NCI-H146 (cell line): ENCODE results near the gene TMEM39B.
"Not testable (repeated sequence)": the region's sequence is repeated elsewhere in the genome, so short reads cannot be mapped to it uniquely, and the experiment has no call there.

Source experiments
- DNase-seq: peaks from one replicate; lab custom pipeline; 2025; lab: John Stamatoyannopoulos, UW

The TMEM39B gene

DNA sequence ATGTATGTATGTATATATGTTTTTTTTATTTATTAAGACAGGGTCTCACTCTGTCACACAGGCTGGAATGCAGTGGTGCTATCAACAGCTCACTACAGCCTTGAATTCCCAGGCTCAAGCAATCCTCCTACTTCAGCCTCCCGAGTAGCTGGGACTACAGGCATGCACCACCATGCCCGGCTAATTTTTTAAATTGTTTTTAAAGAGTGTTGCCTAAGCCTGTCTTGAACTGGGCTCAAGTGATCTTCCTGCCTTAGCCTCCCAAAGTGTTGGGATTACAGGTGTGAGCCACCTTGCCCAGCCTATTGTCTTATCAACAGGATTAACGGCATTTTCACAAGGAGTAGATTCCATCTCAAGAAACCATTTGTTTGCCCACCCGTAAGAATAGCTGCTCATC, 40.7 kb downstream of the TMEM39B start:
- DNase-seq, result not testable (repeated sequence)

DNA sequence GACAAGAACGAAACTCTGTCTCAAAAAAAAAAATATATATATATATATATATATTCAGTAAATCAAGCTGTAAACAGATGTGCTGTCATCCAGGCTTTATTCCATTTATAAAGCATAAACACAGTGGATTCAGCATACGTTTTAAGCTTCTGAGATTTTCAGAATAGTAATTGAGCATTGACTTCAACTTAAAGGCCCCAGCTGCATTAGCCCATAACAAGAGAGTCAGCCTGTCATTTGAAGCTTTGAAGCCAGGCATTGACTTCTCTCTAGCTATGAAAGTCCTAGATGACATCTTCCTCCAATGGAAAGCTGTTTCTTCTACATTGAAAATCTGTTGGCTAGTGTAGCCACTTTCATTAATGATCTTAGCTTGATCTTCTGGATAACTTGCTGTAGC, 41.7 kb downstream of the TMEM39B start:
- no peak for DNase-seq

DNA sequence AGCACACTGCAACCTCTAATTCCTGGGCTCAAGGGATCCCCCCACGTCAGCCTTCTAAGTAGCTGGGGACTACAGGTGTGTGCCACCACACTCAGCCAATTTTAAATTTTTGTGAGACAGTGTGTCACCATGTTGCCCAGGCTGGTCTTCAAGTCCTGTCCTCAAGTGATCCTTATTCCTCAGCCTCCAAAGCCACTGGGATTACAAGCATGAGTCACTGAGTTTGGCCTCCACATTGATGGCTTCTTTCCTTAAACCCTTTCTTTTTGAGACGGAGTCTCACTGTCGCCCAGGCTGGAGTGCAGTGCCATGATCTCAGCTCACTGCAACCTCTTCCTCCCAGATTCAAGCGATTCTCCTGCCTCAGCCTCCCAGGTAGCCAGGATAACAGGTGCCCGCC, 42.8 kb downstream of the TMEM39B start:
- no peak for DNase-seq

DNA sequence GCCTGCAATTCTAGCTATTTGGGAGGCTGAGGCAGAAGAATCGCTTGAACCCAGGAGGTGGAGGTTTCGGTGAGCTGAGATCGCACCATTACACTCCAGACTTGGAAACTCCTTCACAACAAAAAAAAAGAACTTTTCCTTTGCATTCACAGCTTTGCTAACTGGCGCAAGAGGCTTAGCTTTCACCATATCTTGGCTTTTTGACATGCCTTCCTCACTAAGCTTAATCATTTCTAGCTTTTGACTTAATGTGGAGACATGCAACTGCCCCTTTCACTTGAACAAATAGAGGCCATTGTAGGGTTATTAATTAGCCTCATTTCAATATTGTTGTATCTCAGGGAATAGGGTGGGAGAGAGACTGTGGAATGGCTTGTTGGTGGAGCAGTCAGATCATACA, 43.8 kb downstream of the TMEM39B start:
- no peak for DNase-seq

DNA sequence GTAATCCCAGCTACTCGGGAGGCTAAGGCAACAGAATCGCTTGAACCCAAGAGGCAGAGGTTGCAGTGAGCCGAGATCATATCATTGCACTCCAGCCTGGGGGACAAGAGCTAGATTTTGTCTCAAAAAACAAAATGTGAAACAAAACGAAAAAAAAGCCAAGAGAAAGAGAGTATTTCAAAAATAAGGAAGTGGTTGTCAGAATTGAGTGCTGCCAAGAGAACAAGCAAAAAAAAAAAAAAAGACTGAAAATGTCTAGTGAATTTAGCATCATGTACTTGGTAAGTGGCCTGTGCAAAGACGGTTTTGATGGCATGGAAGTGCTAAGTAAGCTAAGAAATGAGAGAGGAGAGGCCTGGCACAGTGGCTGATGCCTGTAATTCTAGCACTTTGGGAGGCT, 49.4 kb downstream of the TMEM39B start:
- no peak for DNase-seq

DNA sequence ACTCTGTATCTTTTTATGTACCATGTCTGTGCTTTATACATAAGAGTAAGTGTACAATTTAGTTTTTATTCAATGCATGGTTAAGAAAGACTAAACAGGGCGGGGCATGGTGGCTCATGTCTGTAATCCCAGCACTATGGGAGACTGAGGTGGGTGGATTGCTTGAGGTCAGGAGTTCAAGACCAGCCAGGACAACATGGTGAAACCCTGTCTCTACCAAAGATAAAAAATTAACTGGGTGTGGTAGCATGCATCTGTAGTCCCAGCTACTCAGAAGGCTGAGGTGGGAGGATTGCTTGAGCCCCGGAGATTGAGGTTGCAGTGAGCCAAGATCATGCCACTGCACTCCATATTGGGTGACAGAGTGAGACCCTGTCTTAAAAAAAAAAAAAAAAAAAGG, 50.6 kb downstream of the TMEM39B start:
- DNase-seq, result not testable (repeated sequence)

DNA sequence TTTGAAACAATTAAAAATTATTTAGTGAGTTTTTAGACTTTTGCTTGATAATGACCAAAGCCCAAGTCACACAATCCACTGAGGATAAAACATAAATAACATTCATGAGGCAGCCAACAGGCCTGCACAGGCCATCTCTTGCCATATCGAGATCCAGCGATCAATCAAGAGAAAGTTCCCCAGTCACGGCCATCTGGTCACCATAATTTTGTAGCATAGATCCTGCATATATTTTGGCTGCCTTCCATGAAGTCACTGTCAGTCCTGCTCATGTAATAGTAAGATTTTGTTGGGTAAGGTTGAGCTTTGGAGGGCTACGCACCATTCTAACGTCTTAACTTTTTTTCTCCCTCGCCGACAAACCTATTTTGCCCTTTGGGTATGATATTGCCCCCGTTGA, 52.6 kb downstream of the TMEM39B start:
- DNase-seq, result no peak

DNA sequence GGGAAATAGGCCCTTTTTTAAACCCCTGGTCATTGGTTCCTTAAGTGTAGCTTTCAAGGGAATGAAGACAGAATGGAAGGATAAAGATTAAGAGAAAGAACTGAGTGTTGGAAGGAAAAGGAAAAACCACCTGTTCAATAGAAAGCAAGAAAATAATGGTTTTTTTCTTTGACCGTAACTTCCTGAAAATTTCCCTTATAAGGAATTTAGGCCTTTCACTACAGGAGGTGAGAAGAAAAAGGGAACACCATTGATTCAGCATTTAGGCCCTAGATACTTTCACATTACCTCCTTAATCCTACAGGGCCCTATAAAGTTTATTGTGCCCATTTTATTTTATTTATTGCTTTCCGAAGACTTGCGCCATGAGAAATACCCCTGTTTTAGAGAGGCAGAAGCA, 54.0 kb downstream of the TMEM39B start:
- no peak for DNase-seq

DNA sequence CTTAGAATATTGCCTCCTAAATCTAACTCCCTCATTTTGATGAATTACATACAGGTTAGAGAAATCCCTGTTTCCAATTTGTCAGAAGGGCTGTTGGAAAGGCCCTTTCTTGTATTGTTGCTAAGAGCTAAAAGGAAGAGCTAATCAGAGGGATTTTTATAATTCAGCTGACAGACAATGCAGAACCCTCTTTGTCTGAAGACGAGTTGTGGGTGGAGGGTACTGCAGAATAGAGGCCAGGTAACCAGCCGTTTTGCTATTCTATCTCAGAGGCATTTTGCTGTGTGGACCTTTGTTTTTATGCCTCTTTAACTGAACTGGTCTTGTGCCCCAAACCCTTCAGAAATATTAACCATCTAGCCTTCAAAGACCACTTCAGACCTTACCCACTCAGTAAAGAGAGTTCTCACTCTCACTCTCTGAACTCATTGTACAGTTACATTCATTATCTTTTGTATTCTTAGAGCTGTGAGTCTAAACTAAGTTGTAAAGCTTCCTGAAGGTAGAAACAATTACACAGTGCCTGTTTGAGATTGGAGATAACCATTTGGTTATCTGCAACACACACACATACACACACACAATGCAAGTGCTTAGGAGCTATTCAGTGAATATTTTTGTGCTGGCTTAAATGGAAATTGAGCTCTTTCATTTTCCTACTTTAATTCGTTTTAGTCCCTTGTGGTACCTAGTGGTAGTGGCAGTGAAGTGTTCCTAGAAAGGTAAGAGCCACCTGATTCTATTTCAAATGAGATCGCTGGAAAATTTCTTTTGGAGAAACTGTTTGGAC, 54.9 kb downstream of the TMEM39B start:
- DNase-seq, result no peak

DNA sequence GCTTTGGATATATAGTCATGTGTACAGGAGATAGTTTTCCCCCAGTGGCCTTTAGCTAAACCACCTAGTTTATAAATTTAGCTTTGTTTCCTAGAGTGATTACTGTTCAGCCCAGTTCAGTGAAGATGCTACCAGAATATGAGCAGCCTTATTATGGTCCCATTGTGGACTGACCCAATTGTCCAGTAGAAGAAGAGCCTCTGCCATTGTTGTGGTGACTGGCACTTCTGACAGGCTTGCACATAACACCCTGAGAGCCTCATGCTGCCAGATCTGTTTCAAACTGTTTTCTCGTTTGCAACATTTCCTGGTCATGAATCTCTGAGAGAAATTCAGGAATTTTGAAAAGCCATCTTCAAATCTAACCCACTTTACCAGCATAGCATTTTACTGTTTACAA, 55.7 kb downstream of the TMEM39B start:
- DNase-seq, result no peak

DNA sequence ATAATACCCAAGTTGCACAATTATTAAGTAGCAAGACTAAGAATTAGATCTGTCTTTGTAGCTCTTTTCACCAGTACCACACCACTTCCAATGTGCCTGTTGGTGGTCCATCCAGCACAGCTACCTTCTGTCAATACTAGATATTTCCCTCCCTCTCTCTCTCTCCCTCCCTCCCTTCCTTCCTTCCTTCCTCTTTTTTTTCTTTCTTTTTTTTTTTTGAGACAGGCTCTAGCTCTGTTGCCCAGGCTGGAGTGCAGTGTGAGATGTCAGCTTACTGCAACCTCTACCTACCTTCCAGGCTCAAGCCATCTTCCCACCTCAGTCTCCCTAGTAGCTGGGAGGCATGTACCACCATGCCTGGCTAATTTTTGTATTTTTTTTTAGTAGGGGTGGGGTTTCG, 56.2 kb downstream of the TMEM39B start:
- no peak for DNase-seq

DNA sequence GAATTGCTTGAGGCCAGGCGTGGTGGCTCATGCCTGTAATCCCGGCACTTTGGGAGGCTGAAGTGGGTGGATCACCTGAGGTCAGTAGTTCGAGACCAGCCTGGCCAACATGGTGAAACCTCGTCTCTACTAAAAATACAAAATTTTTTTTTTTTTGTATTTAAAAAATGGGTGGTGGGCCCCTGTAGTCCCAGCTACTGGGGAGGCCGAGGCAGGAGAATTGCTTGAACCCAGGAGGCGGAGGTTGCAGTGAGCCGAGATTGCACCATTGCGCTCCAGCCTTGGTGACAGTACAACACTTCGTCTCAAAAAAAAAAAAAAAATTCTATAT, 61.2 kb downstream of the TMEM39B start:
- DNase-seq, result not testable (repeated sequence)

DNA sequence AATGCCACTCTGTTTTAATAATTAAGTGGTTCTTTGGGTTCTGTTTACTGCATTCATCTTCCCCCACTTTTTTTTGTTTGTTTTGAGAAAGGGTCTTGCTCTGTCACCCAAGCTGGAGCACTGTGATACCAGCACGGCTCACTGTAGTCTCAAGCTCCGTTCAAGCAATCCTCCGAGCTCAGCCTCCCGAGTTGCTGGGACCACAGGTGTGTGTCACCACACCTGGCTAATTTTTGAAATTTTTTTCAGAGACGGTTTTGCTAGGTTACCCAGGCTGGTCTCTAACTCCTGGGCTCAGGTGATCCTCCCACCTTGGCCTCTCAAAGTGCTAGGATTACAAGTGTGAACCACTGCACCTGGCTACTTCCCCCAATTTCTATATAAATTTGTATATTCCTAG, 64.4 kb downstream of the TMEM39B start:
- DNase-seq, result no peak

DNA sequence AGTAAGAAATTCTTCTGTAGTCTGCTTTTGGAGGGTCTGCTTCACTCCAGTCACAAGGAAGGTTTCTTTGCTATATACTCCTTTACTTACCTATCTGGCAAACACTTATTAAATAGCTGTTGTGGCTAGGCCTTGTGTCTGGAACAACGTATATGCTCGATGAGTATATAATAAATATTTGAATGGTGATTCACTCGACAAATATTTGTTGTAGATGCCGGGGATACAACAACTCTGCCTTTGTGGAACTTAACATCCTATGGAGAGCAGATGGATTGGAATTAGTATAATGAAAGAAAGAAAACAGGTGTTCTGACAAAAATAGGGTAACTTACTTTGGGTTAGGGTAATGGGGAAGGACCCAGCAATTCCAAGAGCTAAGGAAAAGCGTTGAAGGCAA, 66.2 kb downstream of the TMEM39B start:
- DNase-seq, result peak; percentile 7

DNA sequence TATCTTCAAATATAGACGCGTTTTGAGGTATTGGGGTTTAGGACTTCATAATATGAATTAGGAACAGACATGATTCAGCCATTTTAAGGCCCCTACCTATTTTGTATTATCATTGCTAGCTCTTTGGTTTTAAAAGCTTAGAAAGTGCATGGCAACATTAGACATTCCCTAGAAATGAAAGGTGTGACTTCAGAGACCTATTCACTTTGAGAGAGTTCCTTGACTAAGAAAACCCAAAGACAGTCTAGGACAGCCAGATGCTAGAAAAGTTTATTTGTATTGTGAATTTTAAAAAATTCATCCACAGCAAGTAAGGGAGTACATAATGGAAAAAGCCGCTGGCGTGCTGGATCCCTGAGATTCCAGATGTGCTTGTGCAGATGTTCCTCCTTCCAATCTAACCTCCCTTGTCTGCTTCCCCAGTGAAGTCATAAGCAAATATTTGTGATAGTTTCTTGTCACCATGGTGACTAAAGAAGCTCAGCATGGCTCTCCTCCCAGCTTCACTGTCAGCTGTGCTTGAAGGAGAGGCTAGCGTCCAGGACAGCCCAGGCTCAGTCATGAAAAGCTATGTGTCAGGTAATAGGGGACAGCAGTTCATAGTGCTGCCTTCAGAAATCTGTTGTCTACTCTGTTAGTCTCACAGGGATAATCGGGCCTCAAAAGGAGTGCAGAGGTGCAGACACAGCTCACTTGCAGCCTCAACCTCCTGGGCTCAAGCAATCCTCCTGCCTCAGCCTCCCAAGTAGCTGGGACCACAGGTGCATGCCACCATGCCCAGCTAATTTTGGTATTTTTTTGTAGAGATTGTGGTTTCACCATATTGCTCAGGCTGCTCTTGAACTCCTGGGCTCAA, 69.9 kb downstream of the TMEM39B start:
- peak; percentile 62 for DNase-seq

DNA sequence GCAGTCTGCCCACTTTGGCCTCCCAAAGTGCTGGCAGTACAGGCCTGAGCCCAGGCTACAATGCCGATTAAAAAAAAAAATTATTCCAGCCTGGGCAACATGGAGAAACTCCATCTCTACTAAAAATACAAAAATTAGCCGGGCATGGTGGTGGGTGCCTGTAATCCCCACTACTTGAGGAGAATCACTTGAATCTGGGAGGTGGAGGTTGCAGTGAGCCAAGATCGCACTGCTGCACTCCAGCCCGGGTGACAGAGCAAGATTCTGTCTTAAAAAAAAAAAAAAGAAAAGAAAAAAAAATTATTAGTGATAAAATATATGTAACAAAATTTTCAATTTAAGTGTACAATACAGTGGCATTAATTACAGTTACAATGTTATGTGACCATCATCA, 70.6 kb downstream of the TMEM39B start:
- DNase-seq, result not testable (repeated sequence)

DNA sequence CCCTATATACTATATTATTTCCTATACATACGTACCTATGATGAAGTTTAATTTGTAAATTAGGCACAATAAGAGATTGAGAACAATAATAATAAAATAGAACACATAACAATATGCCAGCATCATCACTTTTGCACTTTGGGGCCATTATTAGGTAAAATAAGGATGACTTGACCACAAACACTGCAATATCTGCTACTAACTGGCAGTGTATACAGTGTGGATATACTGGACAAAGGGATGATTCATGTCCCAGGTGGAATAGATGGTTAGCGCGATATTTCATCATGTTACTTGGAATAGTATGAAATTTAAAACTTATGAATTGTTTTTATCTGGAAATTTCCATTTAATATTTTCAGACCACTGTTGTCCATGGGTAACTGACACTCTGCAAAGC, 71.3 kb downstream of the TMEM39B start:
- DNase-seq, result no peak

DNA sequence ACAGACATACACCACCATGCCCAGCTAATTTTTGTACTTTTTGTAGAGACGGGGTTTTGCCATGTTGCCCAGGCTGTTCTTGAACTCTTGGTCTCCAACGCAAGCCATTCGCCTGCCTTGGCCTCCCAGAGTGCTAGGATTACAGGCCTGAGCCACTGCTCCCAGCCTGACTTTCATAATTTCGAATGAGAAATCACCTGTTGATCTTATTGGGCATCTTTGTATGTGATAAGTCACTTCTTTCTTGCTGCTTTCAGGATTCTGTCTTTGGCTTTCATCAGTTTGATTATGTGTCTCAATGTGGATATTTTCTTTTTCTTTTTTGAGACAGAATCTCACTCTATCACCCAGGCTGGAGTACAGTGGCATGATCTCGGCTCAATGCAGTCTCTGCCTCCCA, 75.1 kb downstream of the TMEM39B start:
- DNase-seq, result not testable (repeated sequence)

DNA sequence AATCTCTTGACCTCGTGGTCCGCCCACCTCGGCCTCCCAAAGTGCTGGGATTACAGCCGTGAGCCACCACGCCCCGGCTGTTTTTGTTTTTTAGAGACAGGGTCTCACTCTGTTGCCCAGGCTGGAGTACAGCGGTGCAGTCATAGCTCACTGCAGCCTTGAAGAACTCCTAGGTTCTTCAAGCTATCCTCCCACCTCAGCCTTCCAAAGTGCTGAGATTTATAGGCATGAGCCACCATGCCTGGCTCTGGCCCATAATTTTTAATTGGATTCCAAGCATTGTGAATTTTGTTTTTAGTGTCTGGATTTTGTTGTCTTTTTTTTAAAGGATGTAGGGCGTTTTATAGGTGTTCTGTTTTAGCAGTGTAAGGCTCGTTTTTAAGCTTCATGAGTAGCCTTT, 78.1 kb downstream of the TMEM39B start:
- no peak for DNase-seq

DNA sequence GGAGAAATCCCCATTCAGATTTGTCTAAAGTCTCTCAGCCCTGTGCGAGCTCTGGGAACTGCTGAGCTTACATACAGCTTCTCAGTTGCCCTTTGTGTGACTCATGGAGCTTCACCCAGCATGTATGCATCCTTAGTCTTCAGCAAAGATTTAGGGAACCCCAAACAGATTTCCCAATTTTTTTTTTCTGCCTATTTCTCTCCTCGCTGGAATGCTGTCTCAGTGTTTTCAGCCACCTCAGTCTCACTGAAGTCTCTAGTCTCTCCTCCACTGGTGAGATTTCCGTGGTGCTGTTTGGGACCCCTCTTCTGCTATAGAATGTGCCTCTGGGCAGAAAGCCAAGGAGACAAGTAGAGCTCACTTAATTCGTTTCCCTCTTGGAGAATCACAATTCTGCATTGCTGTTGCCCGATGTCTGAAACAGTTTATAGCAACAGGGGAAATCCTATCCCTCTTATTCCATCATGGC, 78.6 kb downstream of the TMEM39B start:
- no peak for DNase-seq
